GM21515 (cell line): ENCODE measurements around the gene CCDC17.

Source experiments
- ATAC-seq: cut with Tn5 transposase; IDR thresholded peaks from one replicate; pipeline ENCODE4 v1.9.1; 2021; ENCODE audit not compliant: unreplicated experiment

CCDC17 gene

GRCh38 chr1:45584351-45585109, 39.3 kb downstream of the CCDC17 start:
- ATAC-seq, result peak; percentile 38

- peak; percentile 50 for ATAC-seq
Observed at GRCh38 chr1:45583666-45584350, 40.0 kb downstream of the CCDC17 start, which contains the start of gene NASP. NASP (plus strand) TSS chr1:45584041; CDS start chr1:45584147, 106 bp downstream.

- peak; percentile 66 for ATAC-seq
Observed at GRCh38 chr1:45583264-45583665, 40.6 kb downstream of the CCDC17 start.

GRCh38 chr1:45574105-45574626, 49.7 kb downstream of the CCDC17 start:
- no peak for ATAC-seq

- no peak for ATAC-seq
Observed at GRCh38 chr1:45573231-45573804, 50.5 kb downstream of the CCDC17 start.

- no peak for ATAC-seq
Observed at GRCh38 chr1:45570631-45571030, 53.2 kb downstream of the CCDC17 start.
